ENCODE measurements around the gene RNF17.

The RNF17 gene

DNA sequence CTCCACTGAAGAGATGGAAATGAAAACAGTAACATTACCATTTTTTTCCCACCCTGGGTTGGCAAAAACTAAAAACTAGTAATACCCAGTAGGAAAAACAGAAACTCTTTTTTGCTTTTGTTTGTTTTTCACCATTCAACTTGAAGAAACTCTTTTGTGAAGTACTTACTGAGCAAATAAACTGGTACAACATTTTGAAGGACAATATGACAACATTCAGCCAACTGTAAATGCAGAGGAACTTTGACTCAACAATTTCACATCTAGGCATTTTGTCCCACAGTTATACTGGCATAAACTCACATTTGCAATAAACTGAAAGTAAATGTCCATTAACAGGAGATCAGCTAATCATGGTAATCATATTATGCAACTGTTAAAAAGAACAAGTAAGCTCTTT lies 152.5 kb downstream of the RNF17 start:
- no peak overlapping the region for H3K4me3 ChIP-seq (ENCODE audit: low read depth, low read length)
- TF ChIP-seq, protein P1, sequence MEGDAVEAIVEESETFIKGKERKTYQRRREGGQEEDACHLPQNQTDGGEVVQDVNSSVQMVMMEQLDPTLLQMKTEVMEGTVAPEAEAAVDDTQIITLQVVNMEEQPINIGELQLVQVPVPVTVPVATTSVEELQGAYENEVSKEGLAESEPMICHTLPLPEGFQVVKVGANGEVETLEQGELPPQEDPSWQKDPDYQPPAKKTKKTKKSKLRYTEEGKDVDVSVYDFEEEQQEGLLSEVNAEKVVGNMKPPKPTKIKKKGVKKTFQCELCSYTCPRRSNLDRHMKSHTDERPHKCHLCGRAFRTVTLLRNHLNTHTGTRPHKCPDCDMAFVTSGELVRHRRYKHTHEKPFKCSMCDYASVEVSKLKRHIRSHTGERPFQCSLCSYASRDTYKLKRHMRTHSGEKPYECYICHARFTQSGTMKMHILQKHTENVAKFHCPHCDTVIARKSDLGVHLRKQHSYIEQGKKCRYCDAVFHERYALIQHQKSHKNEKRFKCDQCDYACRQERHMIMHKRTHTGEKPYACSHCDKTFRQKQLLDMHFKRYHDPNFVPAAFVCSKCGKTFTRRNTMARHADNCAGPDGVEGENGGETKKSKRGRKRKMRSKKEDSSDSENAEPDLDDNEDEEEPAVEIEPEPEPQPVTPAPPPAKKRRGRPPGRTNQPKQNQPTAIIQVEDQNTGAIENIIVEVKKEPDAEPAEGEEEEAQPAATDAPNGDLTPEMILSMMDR (IDR thresholded peaks at IDR 0.05; ENCODE audit: borderline replicate concordance, insufficient read depth, low read depth, low read length) = no peak

DNA sequence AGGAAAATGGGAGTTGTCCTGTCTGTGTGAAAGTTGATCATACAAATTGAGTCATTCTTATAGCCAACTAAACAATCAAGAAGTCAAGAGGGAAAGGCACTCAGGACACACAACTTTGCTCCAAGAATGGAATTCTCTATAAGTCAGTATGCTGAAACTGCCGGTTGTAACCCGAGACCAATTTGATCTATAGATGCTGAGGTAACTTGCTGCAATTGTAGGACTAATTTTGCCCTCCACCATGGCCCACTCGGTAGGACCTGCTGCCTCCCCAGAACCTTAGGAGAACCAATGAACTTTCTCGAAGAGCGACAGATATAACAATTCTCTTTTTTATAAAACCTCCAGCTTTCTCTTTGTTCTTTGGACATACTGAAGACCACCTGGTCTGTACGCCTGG lies 157.0 kb downstream of the RNF17 start:
- TF ChIP-seq, protein P1 (IDR thresholded peaks at IDR 0.05; ENCODE audit: borderline replicate concordance, insufficient read depth, low read depth, low read length) = no peak
- H3K4me3 ChIP-seq (ENCODE audit: low read depth, low read length) = no peak overlapping the region

DNA sequence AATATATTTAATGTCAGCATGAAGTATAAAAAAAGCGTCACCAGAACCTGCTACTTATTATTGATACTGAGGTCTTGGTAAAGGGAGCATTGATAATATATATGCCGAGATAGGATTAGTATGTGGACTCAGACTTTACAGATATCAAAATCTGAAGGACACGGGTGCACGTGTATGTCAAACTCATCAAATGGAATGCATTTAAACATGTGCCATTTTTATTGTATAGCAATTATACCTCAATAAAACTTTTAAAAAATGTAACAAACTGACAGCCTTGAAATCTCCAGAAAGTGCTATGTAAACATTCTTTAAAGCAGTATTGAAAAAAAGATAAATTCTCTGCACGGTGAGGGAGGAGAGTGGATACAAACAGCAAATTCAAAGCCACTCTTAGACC lies 157.9 kb downstream of the RNF17 start:
- TF ChIP-seq, protein P1 (IDR thresholded peaks at IDR 0.05; ENCODE audit: borderline replicate concordance, insufficient read depth, low read depth, low read length) = no peak
- peak overlapping the region; percentile 83 for H3K4me3 ChIP-seq (ENCODE audit: low read depth, low read length)

DNA sequence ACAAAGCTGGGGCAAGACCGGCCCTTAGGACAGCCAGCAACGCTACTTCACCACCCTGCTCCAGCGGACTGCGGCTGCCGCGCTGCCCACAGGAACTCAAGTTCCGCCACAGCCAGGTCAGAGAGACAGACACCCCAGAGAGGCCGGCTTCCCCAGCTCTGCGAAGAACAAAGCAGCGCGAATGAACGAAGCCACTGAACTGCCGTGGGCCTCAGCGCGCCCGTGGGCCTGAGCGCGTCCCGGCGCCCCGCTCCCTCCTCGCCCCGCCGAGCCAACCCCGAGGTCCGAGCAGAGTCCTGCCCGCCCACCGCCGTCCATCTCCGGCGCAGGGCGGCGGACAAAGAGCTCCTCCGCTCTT lies 158.4 kb downstream of the RNF17 start:
- TF ChIP-seq, protein P1 (IDR thresholded peaks at IDR 0.05; ENCODE audit: borderline replicate concordance, insufficient read depth, low read depth, low read length) = no peak
- H3K4me3 ChIP-seq (ENCODE audit: low read depth, low read length) = peak overlapping the region; percentile 83

DNA sequence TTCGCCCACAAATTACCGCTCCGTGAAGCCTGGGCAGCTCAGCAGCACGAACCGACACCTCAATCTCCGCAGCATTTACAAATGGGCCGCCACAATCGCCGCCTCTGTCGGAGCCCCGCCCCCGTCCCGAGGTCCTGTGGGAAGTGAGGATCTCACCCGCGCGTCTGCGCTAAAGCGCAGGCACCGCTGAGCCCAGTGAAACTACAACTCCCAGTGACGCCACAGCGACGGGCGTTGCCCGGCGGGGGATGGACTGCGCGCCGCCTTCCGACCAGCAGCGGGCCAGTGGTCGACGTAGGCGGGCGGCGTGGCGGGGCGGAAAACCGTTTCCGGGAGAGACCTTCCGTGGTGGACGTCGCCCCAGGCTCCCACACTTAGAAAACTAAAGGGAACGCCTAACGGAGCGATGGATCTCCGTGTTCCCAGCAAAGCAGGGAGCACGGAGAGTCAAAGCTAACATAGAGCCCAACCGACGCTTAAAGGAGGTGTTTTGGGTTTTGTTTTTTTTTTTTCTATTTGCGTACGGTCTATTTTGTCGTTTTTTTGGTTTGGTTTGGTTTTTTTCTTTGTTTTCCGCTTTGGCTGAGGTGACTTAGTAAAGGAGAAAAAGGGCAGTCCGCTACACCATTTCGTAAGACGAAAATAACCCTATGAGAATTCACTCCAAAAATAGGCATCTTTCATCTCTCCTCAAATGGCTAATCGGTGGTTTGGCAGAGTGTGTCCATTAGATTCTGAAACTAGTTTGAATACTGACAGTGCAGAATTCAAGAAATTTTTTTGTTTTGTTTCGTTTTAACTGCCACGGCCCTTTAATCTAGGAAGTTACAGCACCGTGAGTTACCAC lies 159.0 kb downstream of the RNF17 start:
- TF ChIP-seq, protein P1 (IDR thresholded peaks at IDR 0.05; ENCODE audit: borderline replicate concordance, insufficient read depth, low read depth, low read length) = no peak
- peak overlapping the region; percentile 83 for H3K4me3 ChIP-seq (ENCODE audit: low read depth, low read length)

DNA sequence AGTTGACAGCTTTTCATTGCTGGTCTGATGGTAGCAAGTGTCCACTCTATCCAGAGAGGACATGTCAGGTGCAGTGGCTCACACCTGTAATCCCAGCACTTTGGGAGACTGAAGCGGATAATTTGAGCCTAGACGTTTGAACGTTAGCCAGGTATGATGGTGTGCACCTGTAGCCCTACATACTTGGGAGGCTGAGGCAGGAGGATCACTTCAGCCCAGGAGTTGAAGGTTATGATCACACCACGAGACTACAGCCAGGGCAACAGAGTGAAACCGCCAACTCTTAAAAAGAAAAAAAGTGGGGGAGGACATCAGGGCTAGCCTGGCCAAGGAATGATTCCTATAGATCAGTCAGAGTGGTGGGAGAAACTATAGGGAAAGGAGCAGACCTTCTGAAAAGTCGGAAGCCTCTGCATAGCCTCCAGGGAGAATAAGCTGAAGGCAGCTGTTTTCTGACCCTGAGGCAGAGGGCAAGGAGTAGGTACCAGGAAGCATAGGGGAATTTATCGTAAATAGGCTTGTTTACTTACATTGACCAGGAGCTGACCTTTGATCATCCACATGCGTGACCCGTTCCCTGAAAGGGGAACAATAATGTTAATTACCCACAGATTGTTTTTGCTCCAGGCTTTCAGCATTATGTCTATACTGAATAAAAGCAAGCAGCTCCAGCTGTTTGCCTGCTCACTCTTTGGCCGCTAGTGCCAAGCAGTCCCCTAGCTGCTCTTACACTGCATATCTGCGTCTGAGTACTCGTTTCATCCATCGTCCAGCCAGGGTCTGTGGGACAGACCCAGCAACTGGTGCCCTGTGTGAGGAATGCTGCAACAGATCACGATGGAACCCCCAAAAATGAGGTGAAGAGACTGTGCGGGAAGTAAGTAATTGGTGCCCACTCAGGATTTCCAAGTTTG lies 161.6 kb downstream of the RNF17 start:
- no peak overlapping the region for H3K4me3 ChIP-seq (ENCODE audit: low read depth, low read length)
- TF ChIP-seq, protein P1 (IDR thresholded peaks at IDR 0.05; ENCODE audit: borderline replicate concordance, insufficient read depth, low read depth, low read length) = no peak
